Measurements from ENCODE around the gene BPIFB3. TPM values are rescaled to one million over a fixed set of nuclear protein-coding genes. Genes with fewer than 3 reads are reported as not detected.

Gene BPIFB3
- polyA plus RNA-seq, 1 donor from 2014 or later = not detected

DNA sequence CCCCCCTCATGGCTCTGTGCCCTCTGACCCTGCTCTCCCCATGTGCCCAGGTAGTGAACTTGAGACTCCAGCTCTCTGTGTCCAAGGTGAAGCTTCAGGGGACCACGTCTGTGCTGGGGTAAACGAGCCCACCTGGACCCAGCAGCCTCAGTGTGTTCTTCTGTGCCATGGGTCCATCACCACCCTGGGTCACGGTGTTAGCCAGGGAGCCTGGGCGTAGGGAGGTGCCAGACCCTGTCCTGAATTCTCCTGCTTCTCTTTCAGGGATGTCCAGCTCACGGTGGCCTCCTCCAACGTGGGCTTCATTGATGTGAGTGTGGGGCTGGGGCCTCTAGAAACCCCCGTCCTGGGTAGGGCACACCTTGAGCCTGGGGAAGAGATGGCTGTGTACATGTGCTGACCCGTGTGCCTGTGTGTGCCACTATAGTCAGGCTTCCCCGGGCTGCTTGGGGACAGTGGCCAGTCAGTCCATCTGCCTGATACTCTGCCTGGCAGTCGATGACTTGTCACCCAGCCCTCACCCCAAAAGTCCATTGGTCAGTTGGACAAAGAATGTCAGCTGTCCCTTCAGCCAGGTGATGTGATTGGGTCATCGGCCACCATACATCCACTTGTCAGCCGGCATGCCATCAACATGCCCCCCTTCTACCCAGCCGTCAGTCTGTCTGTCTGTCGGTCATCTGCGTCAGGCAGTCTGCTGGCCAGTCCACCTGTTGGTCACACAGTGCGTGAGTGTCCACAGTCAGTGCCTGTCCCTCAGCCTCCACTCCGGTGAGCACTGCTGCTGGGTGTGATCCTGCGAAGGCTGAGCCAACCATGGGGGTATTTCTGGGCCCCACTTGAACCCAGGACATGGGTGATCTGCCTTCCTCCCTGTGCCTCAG lies 33.2 kb upstream of the BPIFB3 start:
- H3K36me3 ChIP-seq (ENCODE audit: insufficient read depth, low read length) = no peaks in the 10 kb centered on the region
- H3K4me3 ChIP-seq (ENCODE audit: low read length) = no peak overlapping the region
- H3F3A ChIP-seq (ENCODE audit: insufficient read depth, low read length, poor library complexity, severe bottlenecking) = no peaks in the 10 kb centered on the region
- H4K20me1 ChIP-seq (ENCODE audit: insufficient read depth) = no peaks in the 10 kb centered on the region
- no peak for TF ChIP-seq TAF1 (IDR thresholded peaks at IDR 0.05; ENCODE audit: low read depth)
- TF ChIP-seq, protein P1, sequence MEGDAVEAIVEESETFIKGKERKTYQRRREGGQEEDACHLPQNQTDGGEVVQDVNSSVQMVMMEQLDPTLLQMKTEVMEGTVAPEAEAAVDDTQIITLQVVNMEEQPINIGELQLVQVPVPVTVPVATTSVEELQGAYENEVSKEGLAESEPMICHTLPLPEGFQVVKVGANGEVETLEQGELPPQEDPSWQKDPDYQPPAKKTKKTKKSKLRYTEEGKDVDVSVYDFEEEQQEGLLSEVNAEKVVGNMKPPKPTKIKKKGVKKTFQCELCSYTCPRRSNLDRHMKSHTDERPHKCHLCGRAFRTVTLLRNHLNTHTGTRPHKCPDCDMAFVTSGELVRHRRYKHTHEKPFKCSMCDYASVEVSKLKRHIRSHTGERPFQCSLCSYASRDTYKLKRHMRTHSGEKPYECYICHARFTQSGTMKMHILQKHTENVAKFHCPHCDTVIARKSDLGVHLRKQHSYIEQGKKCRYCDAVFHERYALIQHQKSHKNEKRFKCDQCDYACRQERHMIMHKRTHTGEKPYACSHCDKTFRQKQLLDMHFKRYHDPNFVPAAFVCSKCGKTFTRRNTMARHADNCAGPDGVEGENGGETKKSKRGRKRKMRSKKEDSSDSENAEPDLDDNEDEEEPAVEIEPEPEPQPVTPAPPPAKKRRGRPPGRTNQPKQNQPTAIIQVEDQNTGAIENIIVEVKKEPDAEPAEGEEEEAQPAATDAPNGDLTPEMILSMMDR (IDR thresholded peaks at IDR 0.05; ENCODE audit: poor library complexity, severe bottlenecking) = no peak
- no peak for TF ChIP-seq RAD21 (conservative IDR thresholded peaks at IDR 0.05)
- no peak for TF ChIP-seq POLR2AphosphoS5 (IDR thresholded peaks at IDR 0.05)
- no peak for TF ChIP-seq SMC3 (conservative IDR thresholded peaks at IDR 0.05; ENCODE audit: poor library complexity)
- no peak for TF ChIP-seq EP300 (conservative IDR thresholded peaks at IDR 0.05; ENCODE audit: poor library complexity, severe bottlenecking)
- TF ChIP-seq MXI1 (conservative IDR thresholded peaks at IDR 0.05; ENCODE audit: poor library complexity, severe bottlenecking) = no peak
- TF ChIP-seq, protein P2, sequence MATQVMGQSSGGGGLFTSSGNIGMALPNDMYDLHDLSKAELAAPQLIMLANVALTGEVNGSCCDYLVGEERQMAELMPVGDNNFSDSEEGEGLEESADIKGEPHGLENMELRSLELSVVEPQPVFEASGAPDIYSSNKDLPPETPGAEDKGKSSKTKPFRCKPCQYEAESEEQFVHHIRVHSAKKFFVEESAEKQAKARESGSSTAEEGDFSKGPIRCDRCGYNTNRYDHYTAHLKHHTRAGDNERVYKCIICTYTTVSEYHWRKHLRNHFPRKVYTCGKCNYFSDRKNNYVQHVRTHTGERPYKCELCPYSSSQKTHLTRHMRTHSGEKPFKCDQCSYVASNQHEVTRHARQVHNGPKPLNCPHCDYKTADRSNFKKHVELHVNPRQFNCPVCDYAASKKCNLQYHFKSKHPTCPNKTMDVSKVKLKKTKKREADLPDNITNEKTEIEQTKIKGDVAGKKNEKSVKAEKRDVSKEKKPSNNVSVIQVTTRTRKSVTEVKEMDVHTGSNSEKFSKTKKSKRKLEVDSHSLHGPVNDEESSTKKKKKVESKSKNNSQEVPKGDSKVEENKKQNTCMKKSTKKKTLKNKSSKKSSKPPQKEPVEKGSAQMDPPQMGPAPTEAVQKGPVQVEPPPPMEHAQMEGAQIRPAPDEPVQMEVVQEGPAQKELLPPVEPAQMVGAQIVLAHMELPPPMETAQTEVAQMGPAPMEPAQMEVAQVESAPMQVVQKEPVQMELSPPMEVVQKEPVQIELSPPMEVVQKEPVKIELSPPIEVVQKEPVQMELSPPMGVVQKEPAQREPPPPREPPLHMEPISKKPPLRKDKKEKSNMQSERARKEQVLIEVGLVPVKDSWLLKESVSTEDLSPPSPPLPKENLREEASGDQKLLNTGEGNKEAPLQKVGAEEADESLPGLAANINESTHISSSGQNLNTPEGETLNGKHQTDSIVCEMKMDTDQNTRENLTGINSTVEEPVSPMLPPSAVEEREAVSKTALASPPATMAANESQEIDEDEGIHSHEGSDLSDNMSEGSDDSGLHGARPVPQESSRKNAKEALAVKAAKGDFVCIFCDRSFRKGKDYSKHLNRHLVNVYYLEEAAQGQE (IDR thresholded peaks at IDR 0.05; ENCODE audit: borderline replicate concordance) = no peak
- TF ChIP-seq EZH2 (IDR thresholded peaks at IDR 0.05; ENCODE audit: borderline replicate concordance, insufficient read depth, low read length, poor library complexity, severe bottlenecking) = no peak
- H3K27ac ChIP-seq (ENCODE audit: low read length) = no peak overlapping the region
- no peaks in the 10 kb centered on the region for H3K79me2 ChIP-seq (replicated peaks; ENCODE audit: insufficient read depth, low read length)
- no peaks in the 10 kb centered on the region for H3K9me2 ChIP-seq (ENCODE audit: insufficient read depth, low read length)
- H3K9me3 ChIP-seq (ENCODE audit: low read length) = no peaks in the 10 kb centered on the region
- H3K9ac ChIP-seq (ENCODE audit: low read length) = no peak overlapping the region
- no peak overlapping the region for H3K4me2 ChIP-seq (ENCODE audit: low read length)
- no peak overlapping the region for H2AFZ ChIP-seq (ENCODE audit: low read depth, low read length)
- no peaks in the 10 kb centered on the region for H3K27me3 ChIP-seq (ENCODE audit: insufficient read depth, low read depth, low read length)

DNA sequence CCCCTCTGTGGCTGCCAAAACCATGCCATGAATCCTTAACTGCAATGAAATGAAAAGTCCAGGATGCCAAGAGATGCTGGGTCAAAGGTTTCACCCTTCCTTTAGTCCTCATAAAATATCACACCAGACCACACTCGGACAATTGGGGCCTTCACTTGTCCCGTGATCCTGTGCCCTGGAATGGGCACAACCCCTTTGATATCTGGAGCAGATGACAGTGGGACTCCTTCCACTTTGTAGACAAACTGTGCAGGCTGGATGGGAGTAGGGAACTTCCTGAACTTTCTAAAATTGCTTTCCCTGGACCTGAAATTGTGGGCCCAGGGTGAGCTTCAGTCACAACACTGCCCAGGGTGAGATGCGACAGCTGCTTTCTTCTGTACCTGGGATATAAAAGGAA lies 31.8 kb upstream of the BPIFB3 start:
- H3K9ac ChIP-seq (ENCODE audit: low read length) = no peak overlapping the region
- H3K4me3 ChIP-seq (ENCODE audit: low read length) = no peak overlapping the region
- no peak overlapping the region for H3K4me2 ChIP-seq (ENCODE audit: low read length)
- H2AFZ ChIP-seq (ENCODE audit: low read depth, low read length) = no peak overlapping the region
- H3K36me3 ChIP-seq (ENCODE audit: insufficient read depth, low read length) = no peaks in the 10 kb centered on the region
- TF ChIP-seq SMC3 (conservative IDR thresholded peaks at IDR 0.05; ENCODE audit: poor library complexity) (no peak), EZH2 (IDR thresholded peaks at IDR 0.05; ENCODE audit: borderline replicate concordance, insufficient read depth, low read length, poor library complexity, severe bottlenecking) (no peak), EP300 (conservative IDR thresholded peaks at IDR 0.05; ENCODE audit: poor library complexity, severe bottlenecking) (no peak), POLR2AphosphoS5 (IDR thresholded peaks at IDR 0.05) (no peak), RAD21 (conservative IDR thresholded peaks at IDR 0.05) (no peak), MXI1 (conservative IDR thresholded peaks at IDR 0.05; ENCODE audit: poor library complexity, severe bottlenecking) (no peak), TAF1 (IDR thresholded peaks at IDR 0.05; ENCODE audit: low read depth) (no peak)
- TF ChIP-seq, protein P2 (IDR thresholded peaks at IDR 0.05; ENCODE audit: borderline replicate concordance) = no peak
- TF ChIP-seq, protein P1 (IDR thresholded peaks at IDR 0.05; ENCODE audit: poor library complexity, severe bottlenecking) = no peak
- H3K9me2 ChIP-seq (ENCODE audit: insufficient read depth, low read length) = no peaks in the 10 kb centered on the region
- no peak overlapping the region for H3K27ac ChIP-seq (ENCODE audit: low read length)
- H3K79me2 ChIP-seq (replicated peaks; ENCODE audit: insufficient read depth, low read length) = no peaks in the 10 kb centered on the region
- H3F3A ChIP-seq (ENCODE audit: insufficient read depth, low read length, poor library complexity, severe bottlenecking) = no peaks in the 10 kb centered on the region
- H4K20me1 ChIP-seq (ENCODE audit: insufficient read depth) = no peaks in the 10 kb centered on the region
- H3K9me3 ChIP-seq (ENCODE audit: low read length) = no peaks in the 10 kb centered on the region
- no peaks in the 10 kb centered on the region for H3K27me3 ChIP-seq (ENCODE audit: insufficient read depth, low read depth, low read length)

All from neural cell (in vitro differentiated cells).